Erythroblast (primary cell): ENCODE data around the gene RRP8.

Experiments used
- GATA1 ChIP-seq: IDR thresholded peaks from 2 replicates; pipeline ENCODE4 v1.6.1; 2011; ENCODE audit warnings: low read depth, mild to moderate bottlenecking, control low read depth, low read length, moderate library complexity
- POLR2A ChIP-seq: IDR thresholded peaks from 2 replicates; pipeline ENCODE4 v1.6.1; 2011; ENCODE audit warnings: mild to moderate bottlenecking, low read length

- TF ChIP-seq POLR2A (no peak), GATA1 (no peak)
These were observed 24.4 kb upstream of the RRP8 start for GRCh38 chr11:6627762-6628241.
